ENCODE results near the gene TNRC6B. TPM values are rescaled to one million over a fixed set of nuclear protein-coding genes. Genes with fewer than 3 reads are reported as not detected.

Gene TNRC6B
- total and polyA plus RNA-seq, 2 of the 13 experiments (the other 11 are each of a cell fraction or from before 2014, with no cell fraction given) = 8.9 to 13.2 TPM

DNA sequence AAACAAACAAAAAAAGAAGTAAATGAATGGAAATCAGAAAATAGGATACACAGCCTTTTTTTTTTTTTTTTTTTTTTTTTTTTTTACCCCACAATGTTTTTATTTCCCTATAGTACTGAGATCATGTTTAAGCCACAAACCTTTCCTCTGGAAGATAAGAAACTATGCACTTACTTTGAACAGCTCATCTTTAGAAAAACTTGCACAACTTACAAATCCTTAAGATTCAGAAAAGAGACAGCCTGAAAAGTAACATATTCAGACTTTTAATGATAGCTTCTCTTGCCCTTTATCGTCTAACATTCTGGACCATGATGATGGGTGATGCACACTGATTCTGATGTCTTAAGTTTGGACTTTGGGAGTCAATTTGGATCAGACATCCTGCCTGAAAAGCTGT is 80.3 kb downstream of the TNRC6B start:
- FAIRE-seq (no peak), ATAC-seq (no peak), DNase-seq (ENCODE audit: low spot score) (no peak)
- WGBS (ENCODE audit: low lambda C conversion rate) = 100% methylated on average over 1 of the region's 1 CpG
- Histone ChIP-seq H3K27ac (ENCODE audit: extremely low read length, insufficient read depth, low read length) (no peak overlapping the region), H3K79me2 (ENCODE audit: insufficient read depth, low read length) (peaks cover 5% of the 10 kb centered on the region), H2AFZ (ENCODE audit: low read length) (no peak overlapping the region), H3K36me3 (replicated peaks in 1 of 2; ENCODE audit: control insufficient read depth in 1 of 2, insufficient read depth in 2 of 2, low read length in 2 of 2) (peaks cover 8 to 12% of the 10 kb centered on the region in 2 experiments; a peak in 4 of 5 replicates), H3K27me3 (ENCODE audit: control insufficient read depth in 1 of 2, insufficient read depth in 2 of 2, low read length in 2 of 2) (no peaks in the 10 kb centered on the region), H3K4me1 (ENCODE audit: insufficient read depth, low read length) (peaks cover 9% of the 10 kb centered on the region), H4K20me1 (ENCODE audit: insufficient read depth, low read length) (0 out of 2 replicates have a peak, but pooled peaks cover 3% of the 10 kb centered on the region), H3K9me3 (ENCODE audit: low read length) (no peaks in the 10 kb centered on the region), H3K4me3 (replicated peaks in 1 of 3; ENCODE audit: insufficient read depth in 1 of 3, low read depth in 2 of 3, low read length in 3 of 3) (no peak overlapping the region), H3K4me2 (ENCODE audit: low read depth, low read length) (no peak overlapping the region), H3K9ac (ENCODE audit: insufficient read depth, low read depth, low read length) (no peak overlapping the region)
- ChIA-PET POLR2A (no interaction called here), CTCF (ENCODE audit: low intra/inter-chr PET ratio, low total read pairs) (no interaction called here)
- in situ Hi-C loops (cut with HindIII; ENCODE audit: extremely low pct_ligation_motif_present, low pct_unique_long_range_greater_than_20kb) (no loop called here), intact Hi-C loops (cut with micrococcal nuclease; ENCODE audit: unreplicated experiment) (no loop called here)
- BruUV-seq (replicated peaks) = no TSS peak
- TF ChIP-seq, protein P1, sequence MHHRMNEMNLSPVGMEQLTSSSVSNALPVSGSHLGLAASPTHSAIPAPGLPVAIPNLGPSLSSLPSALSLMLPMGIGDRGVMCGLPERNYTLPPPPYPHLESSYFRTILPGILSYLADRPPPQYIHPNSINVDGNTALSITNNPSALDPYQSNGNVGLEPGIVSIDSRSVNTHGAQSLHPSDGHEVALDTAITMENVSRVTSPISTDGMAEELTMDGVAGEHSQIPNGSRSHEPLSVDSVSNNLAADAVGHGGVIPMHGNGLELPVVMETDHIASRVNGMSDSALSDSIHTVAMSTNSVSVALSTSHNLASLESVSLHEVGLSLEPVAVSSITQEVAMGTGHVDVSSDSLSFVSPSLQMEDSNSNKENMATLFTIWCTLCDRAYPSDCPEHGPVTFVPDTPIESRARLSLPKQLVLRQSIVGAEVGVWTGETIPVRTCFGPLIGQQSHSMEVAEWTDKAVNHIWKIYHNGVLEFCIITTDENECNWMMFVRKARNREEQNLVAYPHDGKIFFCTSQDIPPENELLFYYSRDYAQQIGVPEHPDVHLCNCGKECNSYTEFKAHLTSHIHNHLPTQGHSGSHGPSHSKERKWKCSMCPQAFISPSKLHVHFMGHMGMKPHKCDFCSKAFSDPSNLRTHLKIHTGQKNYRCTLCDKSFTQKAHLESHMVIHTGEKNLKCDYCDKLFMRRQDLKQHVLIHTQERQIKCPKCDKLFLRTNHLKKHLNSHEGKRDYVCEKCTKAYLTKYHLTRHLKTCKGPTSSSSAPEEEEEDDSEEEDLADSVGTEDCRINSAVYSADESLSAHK (CRISPR knock-in tag; IDR thresholded peaks at IDR 0.05; ENCODE audit: borderline replicate concordance) = no peak
- TF ChIP-seq FOXC1 (CRISPR knock-in tag; IDR thresholded peaks at IDR 0.05; ENCODE audit: borderline replicate concordance) (no peak), HNF4G (IDR thresholded peaks at IDR 0.05; ENCODE audit: borderline replicate concordance, low read depth, low read length) (no peak), HNF4G (CRISPR knock-in tag; IDR thresholded peaks at IDR 0.05; ENCODE audit: borderline replicate concordance, low read depth) (no peak), MEIS1 (CRISPR knock-in tag; IDR thresholded peaks at IDR 0.05; ENCODE audit: borderline replicate concordance) (no peak), ZFP37 (CRISPR knock-in tag; IDR thresholded peaks at IDR 0.05; ENCODE audit: borderline replicate concordance) (no peak), SP2 (CRISPR knock-in tag; IDR thresholded peaks at IDR 0.05) (no peak), NR1H2 (CRISPR knock-in tag; IDR thresholded peaks at IDR 0.05; ENCODE audit: borderline replicate concordance, low read depth) (no peak), PITX1 (CRISPR knock-in tag; IDR thresholded peaks at IDR 0.05) (no peak)
- TF ChIP-seq, protein P2, sequence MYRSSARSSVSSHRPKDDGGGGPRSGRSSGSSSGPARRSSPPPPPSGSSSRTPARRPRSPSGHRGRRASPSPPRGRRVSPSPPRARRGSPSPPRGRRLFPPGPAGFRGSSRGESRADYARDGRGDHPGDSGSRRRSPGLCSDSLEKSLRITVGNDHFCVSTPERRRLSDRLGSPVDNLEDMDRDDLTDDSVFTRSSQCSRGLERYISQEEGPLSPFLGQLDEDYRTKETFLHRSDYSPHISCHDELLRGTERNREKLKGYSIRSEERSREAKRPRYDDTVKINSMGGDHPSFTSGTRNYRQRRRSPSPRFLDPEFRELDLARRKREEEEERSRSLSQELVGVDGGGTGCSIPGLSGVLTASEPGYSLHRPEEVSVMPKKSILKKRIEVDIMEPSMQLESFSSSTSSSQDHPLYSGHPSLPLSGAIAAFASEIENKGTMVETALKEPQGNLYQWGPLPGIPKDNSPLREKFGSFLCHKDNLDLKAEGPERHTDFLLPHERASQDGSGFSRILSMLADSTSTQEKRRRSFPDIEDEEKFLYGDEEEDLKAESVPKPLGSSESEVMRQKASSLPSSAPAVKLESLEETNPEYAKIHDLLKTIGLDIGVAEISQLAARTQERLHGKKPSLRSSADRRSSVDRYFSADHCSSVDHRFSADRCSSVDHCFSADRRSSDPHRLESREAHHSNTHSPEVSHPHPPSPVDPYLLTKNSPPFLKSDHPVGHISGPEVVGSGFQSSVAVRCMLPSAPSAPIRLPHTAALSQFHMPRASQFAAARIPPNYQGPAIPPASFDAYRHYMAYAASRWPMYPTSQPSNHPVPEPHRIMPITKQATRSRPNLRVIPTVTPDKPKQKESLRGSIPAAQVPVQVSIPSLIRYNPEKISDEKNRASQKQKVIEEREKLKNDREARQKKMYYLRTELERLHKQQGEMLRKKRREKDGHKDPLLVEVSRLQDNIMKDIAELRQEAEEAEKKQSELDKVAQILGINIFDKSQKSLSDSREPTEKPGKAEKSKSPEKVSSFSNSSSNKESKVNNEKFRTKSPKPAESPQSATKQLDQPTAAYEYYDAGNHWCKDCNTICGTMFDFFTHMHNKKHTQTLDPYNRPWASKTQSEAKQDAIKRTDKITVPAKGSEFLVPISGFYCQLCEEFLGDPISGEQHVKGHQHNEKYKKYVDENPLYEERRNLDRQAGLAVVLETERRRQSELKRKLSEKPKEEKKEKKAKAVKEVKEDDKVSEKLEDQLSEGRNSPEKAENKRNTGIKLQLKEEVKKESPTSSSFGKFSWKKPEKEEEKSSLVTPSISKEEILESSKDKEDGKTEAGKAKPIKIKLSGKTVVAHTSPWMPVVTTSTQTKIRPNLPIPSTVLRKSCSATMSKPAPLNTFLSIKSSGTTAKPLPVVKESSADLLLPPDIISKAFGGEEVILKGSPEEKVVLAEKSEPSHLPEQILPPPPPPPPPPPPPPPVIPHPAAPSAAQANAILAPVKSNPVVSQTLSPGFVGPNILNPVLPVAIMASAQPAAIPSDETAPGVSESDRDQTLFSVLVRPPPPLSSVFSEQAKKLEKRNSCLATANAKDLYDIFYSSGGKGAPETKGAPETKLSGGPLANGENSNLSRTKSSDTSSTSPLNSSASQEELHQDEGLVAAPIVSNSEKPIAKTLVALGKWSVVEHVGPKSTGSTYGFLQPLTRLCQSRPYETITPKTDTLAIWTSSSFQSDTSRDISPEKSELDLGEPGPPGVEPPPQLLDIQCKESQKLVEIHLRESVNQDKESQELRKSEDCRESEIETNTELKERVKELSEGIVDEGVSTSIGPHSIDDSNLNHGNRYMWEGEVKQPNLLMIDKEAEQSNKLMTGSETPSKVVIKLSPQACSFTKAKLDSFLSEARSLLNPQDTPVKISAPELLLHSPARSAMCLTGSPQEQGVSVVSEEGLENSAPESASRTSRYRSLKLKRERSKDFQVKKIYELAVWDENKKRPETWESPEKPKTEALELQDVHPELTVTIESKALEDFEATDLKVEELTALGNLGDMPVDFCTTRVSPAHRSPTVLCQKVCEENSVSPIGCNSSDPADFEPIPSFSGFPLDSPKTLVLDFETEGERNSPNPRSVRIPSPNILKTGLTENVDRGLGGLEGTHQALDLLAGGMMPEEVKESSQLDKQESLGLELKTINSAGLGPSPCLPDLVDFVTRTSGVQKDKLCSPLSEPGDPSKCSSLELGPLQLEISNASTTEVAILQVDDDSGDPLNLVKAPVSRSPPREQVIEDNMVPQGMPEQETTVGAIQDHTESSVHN (CRISPR knock-in tag; IDR thresholded peaks at IDR 0.05) = no peak
- TF ChIP-seq, protein P3, sequence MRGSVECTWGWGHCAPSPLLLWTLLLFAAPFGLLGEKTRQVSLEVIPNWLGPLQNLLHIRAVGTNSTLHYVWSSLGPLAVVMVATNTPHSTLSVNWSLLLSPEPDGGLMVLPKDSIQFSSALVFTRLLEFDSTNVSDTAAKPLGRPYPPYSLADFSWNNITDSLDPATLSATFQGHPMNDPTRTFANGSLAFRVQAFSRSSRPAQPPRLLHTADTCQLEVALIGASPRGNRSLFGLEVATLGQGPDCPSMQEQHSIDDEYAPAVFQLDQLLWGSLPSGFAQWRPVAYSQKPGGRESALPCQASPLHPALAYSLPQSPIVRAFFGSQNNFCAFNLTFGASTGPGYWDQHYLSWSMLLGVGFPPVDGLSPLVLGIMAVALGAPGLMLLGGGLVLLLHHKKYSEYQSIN (CRISPR knock-in tag; IDR thresholded peaks at IDR 0.05; ENCODE audit: borderline replicate concordance) = no peak
